T-helper 2 cell (primary cell): Measurements from ENCODE around the gene TTLL11.

Source experiments
- DNase-seq, 5 experiments: peaks; one replicate each; pipeline versions ENCODE4 v3.0.0 to v3.0.0-alpha.2; 2012 to 2022
- total RNA-seq, 2 donors: gene quantifications; one replicate each; lab custom pipeline; 2026; lab: John Stamatoyannopoulos, UW

The TTLL11 gene, protein sequence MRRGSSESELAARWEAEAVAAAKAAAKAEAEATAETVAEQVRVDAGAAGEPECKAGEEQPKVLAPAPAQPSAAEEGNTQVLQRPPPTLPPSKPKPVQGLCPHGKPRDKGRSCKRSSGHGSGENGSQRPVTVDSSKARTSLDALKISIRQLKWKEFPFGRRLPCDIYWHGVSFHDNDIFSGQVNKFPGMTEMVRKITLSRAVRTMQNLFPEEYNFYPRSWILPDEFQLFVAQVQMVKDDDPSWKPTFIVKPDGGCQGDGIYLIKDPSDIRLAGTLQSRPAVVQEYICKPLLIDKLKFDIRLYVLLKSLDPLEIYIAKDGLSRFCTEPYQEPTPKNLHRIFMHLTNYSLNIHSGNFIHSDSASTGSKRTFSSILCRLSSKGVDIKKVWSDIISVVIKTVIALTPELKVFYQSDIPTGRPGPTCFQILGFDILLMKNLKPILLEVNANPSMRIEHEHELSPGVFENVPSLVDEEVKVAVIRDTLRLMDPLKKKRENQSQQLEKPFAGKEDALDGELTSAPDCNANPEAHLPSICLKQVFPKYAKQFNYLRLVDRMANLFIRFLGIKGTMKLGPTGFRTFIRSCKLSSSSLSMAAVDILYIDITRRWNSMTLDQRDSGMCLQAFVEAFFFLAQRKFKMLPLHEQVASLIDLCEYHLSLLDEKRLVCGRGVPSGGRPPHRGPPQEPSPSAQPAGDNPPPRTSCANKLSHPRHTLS
- total RNA-seq, result 3.1 to 3.8 reads per million in 2 donors

DNA sequence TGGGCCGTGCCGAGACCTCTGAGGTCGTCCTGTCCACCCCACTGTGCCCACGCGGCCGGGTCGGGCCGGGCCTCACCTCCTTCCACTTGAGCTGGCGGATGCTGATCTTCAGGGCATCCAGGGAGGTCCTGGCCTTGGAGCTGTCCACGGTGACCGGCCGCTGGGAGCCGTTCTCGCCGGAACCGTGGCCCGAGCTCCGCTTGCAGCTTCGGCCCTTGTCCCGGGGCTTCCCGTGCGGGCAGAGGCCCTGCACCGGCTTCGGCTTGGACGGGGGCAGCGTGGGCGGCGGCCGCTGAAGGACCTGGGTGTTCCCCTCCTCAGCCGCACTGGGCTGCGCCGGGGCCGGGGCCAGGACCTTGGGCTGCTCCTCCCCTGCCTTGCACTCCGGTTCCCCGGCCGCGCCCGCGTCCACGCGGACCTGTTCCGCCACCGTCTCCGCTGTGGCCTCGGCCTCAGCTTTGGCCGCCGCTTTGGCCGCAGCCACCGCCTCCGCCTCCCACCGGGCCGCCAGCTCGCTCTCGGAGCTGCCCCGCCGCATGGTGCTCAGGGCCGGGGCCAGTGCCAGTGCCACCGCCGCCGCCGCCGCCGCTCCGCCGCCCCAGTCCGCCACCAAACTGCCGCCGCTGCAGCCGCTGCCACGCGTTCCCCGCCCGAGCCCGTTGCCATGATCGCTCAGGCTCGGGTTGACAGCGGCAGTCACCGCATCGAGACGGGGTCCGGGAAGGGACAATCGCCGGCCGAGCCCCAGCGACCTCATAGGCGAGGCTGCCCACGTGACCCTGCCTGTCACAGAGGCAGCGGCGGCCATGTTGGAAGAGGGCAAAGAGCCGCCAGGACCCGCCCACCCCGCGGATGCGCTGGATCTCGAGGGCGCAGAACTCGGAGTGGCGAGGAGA, at the start of gene TTLL11:
Gene TTLL11, minus strand, starts transcription at position 698 of the 896 bp plus-strand sequence. Its CDS starts 160 bp downstream, at position 538.
- peak; percentile 93 to 97 (median 95) for DNase-seq

DNA sequence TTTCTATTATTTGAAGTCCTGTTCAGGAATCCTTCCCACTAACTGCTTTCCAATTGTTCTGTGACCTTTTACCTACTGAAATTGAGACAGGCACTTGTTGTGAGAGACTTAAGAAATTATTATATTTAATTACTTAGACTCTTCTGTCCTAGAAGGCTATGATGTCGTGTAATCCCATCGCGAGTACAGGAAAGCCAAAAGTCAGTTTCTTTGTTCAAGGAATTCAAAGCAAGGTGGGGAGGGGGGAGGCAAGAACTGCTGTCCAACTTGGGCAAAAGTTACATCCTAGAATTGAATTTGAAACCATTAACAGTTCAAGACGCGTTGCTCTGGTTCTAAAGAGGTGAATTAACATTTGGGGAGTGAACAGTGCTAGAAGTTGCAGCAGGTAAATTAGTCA, 48.6 kb upstream of the TTLL11 start:
- no peak for DNase-seq

DNA sequence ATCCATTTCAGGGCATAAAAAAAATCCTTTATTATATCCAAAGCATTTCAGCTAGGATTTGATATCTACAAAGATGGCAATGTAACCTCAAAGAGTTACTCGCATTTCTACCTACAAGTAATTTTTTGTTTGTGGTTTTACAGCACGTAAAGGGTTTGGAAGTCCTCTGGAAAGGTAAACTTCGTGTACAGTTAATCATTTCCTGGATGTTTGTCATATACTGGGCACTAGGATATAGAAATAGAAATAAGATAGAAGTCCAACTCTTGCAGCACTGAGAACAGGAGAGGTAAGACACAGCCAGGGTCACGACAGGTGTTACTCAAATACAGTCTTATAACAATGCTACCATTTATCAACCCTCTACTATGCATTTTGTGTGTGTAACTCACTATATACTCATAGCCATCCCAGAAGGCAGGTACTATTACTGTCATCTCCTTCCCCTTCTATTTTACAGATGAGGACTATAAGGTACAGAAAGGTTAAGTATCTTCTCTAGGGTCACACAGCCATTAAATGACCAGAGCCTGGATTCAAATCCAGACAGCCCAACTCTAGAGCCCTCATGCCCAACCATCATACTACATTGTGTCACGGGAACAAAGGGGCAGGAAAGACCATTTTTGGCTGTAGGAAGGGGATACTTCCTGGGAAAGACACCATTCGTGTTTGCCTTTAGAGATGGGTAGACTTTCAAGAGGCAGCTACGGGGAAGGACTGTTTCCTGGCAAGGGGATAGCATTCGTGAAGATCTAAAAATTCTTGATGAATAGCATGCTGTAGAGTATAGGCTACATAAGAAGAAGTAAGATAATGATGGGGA, 47.5 kb upstream of the TTLL11 start:
- DNase-seq, result no peak

DNA sequence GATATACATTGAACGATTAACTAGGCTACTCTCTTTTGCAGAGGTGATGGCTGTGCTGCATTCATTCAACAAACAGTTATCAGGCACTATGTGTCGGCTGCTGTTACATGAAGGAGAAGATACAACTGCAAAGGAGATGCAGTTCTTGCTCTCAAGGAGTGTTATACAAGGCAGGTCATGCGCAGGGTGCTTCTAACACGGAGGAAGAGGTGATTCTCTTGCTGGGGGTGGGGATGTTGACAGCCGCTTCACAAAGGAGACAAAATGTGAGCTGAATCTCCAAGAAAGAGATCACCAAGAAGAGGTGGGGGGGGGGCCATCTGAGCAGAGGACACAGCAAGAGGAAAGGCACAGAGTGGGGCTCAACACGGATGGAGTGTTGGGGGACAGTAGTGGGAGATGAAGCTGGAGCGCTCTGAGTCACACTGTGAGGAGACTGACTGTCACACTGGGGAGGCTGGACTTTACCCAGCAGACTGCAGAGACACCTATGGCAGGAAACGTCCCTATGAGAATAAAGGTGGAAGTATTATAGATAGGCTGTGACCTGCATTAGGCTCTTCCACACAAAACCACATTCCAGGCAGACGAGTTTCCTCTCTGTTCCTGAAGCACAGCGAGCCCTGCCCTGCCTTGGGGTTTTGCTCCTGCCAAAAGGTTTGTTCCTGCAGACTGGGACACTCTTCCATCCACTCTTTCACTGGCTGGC, 45.6 kb upstream of the TTLL11 start:
- no peak for DNase-seq

DNA sequence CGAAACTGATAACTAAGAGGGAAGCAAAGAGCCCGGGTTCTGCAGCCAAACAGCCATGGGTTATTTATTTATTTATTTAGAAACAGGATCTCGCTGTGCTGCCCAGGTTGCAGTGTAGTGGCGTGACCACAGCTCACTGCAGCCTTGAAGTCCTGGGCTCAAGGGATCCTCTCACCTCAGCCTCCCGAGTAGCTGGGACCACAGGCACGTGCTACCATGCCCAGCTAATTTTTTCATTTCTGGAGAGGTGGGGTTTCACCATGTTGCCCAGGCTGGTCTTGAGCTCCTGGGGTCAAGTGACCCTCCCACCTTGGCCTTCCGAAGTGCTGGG, 42.4 kb upstream of the TTLL11 start:
- DNase-seq, result no peak

DNA sequence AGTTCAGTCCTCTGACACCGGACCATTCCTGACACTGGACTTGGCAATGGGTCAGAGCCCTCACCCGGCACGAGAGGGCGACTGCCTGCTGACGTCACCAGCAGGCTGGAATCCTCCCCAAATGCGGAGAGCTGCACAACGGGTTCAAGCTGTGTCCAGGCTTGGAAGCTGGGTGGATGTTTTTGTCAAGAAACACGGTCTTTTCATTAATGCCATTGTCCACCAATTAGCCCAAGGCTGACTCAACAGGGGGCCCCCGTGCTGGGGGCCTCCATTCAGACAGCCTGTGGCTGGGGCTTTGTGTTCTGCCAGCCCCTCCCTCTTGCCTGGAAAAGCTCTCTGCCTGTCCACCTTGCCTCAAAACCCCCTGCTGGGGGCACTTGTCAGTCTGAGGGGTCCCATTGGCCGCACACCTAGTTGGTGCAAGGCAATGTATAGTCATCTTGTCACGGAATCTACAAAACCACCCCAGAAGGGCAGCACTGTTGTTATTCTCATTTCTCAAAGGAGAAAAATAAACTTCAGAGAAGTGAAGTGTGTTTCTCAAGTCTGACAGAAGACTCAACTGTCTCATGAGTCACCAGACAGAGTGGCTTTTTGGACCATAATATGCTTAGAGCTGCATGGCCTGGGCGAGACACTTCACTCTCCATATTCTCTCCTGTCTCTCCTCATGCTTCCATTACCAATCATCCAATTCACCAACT, 41.9 kb upstream of the TTLL11 start:
- no peak for DNase-seq

DNA sequence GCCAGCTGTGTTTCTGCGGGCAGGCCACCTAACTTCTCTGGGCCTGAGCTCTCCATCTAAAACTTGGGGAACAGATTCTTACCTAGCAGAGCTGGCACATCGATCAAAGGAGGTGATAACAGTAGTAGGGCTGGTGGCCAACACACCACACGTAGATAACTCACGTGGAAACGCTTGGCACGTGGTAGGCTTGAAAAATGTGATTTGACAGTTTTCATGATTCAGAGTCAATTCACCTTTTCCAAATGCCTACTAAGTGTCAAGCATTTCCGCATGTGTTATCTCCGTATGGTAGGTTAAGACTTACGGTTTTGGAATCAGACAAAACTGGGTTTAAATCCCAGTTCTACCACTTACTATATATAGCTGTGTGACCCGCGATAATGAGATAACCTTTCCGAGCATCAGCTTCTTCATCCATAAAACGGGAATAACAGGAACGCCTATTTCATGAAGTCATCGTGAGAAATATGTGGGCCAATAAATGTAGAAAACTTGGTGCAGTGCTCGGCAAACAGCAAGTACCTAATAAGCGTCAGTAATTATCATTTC, 41.0 kb upstream of the TTLL11 start:
- no peak for DNase-seq

DNA sequence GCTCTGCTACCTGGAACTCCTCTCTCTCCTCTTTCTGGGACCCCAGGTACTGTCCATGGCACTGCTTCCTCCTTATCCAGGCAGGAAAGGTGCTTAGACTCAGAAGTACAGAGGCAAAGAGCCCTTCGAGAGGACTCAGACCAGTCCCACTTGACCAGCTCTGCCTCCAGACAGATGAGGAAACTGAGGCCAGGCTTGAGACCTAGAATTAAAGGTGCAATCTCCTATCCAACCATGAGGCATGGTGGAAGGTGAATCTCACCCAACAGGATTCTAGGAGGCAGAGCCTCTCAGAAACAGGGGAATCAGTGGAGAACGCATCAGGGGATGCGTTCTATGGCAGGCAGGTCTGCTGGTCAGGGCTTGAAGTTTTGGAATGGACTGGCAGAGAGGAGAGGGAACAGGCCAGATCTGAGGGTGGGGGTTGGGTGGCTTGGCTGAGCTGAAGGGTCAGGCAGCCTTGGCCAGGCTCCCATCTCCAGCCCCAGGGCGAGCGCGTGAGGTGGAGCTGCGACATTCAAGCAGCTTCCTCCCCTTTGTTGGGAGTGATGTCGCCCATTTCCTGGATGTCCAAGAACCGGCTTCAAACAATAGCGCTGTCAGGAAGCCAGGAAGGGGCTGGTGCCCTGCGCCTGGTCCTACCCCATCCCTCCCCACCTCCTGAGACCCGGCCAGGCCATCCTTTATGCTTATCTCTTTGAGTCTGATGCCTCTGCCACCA, 40.3 kb upstream of the TTLL11 start:
- DNase-seq, result no peak

DNA sequence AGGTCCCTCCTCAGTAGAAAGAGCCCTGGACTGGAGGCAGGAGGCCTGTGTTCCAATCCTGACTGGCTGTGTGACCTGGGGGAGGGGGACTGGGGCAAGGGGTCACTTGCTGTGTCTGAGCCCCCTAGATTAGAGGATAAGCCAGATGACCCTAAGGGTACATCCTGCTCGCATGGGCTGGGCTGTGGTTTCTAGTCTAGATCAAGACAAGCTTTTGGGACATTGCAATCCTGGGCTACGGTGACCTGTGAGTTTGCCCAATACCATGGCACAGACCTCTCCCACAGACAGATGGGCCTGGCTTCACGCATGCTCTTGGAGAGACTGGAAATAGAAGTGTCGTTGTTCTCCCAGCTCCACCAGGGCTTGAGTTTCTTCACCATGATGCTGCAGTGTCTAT, 39.4 kb upstream of the TTLL11 start:
- DNase-seq, result no peak

DNA sequence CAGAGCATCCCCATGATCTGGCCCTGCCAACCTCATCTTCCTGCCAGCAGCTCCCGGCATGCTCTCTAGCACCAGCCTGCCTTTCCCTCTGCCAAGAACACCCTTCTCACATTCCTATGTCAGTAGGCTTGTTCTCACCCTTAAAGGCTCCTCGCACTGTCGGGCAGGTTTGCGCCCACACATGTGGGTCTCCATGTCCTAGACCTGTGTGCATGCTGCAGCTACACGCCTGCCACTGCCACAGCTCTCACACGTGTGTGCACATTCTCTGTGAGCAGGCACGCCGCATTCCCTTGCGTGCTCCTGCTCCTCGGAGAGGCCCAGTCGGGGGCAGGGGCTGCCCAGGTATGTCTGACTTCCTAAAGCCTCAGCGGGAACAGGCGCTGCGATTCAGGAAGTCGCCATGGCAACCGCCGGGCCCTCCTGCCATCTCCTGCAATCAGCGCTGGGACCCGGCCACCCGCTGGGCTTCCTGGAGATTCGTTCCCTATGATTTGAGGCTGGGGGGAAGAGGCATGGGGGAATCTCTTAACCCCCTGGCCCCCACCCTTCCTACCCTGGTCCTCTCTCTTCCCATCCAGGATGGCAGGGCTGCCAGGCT, 38.4 kb upstream of the TTLL11 start:
- no peak for DNase-seq

DNA sequence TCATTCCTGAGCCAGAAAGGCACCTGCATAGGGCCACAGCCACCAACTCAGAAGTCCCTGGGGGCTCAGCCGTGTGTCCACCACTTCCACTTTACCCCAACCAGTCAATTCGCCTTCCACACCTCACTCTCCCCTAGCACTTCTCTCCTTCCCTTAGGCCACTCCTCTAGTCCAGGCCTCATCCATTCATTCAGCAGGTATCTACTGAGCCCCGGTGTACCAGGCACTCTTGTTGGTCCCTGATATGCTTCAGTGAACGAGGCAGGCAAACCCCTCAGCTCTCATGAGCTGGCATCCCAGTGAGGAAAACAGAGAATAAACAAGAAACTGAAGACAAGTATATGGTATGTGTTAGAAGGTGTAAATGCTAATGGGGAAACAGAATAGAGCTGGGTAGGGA, 37.7 kb upstream of the TTLL11 start:
- DNase-seq, result no peak

DNA sequence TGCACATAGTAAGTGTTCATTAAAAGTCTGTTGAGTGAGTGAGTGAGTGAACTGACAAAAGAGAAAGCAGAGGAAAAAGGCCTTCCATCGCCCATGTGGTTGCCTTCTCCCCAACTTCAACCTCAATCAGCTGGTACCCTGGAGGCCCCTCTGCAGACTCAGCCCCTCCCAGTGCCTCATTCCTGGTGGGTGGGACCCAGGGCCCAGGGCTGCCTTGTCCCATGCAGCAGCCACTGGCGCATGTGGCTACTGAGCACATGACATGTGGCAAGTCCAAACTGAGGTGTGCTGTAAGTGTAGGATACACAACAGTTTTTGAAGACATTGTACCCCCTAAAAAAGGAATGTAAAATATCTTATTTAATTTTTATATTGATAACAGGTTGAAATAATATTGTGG, 36.9 kb upstream of the TTLL11 start:
- no peak for DNase-seq

DNA sequence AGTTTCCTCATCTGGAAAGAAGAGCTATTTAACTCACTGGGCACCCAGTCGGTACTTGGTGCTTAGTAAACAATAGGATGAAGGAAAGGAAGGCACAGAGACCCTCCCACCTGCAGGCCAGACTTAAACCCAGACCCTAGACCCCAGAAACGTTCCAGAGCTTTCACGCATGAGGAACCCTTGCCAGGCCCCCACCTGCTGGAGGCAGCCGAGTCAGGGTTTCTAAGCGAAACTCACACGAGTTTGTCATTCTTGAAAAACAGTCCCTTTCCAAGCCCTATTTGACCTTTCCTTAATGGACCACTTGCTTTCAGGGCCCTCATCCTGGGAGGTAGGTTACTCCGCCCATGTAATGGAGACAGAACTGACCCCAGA, 35.8 kb upstream of the TTLL11 start:
- DNase-seq, result no peak

DNA sequence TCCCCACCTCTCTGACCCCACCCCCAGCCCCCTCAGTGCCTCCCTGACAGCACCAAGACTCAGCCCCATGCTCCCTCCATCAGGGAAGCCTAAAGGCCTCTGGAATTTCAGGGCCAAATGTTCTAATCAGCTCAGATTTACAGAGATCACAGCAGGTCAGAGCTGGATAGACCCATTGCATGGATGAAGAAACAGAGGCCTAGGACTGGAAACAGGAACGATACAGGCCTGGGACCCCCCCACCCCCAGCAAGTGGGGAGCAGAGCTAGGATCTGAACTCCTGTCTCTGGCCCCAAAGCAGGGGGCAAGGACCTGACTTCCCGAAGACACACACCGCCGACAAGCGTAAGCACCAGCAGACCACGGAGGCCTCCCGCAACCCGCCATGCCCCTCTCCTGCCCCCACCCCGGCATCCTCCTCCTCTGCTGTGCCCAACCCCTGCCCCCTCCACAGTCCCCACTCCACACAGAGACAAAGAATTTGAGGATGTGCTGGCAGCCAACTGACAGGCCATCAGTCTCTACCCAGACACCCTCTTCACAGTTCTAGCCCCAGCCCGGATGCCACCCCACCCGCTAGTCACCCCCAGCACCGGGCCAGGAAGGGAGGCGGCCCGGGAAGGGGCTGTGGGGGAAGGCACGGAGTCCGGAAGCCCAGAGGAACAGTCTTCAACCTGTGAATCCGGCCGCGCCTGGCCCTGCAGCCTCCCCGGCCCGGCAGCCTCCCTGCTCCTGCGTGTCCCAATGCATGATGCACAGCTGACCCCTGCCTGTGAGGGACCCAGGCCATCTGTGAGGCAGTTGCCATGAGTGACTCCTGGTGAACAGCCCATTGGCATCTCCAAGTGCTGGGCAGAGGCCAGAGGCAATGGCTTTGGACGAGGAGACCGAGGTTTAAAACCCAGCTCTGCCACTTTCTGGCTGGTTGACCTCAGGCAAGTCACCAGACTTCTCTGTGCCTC, 35.2 kb upstream of the TTLL11 start:
- DNase-seq, result peak in 1 of 5 experiments; percentile 10

DNA sequence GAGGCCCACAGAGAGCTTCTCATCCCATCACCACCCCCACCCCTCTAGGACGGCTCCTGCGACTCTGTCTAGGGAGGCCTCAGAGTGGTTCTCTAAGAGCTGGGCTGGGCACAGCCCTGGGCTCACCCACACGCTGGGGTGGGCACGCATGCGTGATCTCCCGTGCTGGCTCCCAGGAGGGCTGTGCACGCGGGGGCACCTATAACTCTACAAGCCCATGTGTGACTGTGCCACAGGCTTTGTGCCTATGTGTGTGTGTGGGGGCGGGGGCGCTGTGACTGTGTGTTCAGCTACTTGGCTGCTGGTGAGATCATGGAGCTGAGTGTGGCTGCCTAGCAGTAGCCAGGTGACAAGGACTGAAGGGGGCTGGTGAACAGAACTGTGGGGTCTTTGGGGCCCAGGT, 34.3 kb upstream of the TTLL11 start:
- DNase-seq, result peak in 1 of 5 experiments; percentile 16

DNA sequence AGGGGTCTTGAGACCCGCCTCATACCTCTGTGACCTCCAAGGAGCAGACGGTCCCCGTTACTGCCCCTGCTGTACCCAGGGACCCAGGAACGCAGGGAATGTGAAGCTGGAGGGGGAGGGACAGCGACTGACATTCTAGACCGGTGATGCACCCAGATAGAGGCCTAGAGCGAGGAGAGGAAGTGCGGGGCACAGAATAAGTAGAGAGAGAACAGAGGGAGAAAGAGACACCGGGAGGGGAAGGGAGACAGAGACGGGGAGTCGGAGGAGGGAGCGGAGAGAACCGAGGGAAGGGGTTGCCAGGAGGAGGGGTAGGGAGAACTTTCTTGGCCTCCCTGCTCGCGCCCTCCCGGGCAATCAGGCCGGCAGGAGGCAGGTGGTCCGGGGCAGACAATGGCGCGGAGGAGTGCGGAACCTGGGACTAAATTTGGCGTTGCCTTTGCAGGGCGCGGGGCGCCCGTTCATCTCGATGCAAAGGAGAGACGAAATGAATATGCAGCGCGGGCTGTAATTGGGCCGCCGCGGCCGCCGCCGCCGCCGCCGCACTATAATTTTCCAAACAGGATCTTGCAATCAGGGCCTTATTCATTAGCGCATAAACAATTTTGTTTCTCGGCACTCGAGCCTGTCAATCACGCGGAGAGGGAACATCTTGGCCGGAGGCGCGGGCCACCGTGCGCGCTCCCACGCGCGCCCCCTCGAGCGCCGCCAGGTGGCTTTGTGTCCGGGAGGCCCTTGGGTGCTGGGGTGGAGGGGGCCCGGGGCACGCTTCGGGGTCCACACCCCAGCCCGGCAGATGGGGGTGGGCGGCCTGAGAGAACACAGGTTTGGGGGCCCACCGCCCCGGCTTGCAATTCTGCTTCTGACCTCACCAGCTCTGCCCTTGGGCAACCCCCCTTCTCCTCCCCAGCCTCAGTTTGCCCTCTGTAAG, 33.5 kb upstream of the TTLL11 start:
- peak in 1 of 5 experiments; percentile 15 for DNase-seq
